Activated CD4-positive, alpha-beta T cell treated with anti-CD3 and anti-CD28 coated beads, Interleukin-10, Interleukin-2, amounts not matched to agents 100 ng/mL and 50 ng/mL, durations not matched to agents 16 hours and 8 hours (primary cell): ENCODE data around the gene ASB11.
"Not testable (repeated sequence)": the region's sequence is repeated elsewhere in the genome, so short reads cannot be mapped to it uniquely, and the experiment has no call there.

Experiments
- DNase-seq: peaks from one replicate; pipeline ENCODE4 v3.0.0-alpha.2; 2020

The ASB11 gene

DNA sequence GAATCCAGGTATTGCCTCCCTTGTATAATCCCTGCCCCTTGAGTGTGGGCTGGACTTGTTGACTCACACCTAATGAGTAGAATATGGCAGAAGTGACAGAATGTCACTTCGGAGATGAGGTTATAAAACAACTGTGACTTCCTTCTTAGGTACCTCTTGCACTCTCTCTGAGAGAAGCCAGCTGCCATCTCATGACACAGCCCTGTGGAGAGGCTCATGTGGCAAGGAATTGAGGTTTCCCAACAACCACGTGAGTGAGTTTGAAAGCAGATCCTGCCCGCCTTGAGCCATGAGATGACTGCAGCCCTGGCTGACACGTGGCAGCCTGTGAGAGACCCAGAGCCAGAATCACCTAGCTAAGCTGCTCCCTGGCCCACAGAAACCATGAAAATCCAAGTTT, 13.5 kb downstream of the ASB11 start:
- peak; percentile 70 for DNase-seq

DNA sequence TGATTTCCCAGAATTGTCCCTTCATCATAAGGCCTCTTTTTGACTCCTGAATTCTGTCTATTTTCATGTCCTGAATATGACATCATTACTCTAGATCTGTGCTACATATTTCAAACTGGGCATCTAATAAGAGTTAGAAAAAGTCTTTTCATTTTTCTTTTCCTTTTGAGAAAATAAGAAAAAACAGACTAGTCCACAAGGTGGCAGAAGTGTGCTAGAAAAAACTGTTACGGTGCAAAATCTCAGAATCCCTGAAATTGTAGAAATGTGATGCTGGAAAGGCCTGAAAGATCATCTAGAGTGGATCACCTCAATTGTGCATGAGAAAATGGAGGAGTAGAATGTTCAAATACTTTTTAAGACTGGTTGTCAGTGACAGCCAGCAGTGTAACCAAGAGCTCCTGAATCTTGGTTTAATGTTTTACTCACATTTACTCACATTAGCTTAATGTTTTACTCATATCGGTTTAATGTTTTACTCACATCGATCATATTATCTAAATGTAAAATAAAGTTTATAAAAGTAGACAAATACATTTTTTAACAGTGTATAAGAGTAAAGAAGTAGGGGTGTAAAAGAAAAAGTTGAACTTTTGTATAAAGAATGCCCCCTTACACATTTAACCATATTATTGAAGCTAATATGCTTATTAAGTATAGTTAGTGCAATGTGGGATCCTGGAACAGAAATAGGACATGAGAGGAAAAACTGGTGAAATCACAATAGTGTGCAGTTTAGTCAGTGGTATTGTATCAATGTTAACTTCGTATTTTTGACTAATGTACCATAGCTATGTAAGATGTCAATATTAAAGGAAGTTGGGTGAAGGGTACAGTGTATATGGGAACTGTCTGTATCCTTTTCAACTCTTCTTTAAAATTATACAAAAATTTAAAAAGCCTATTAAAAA, 15.2 kb downstream of the ASB11 start:
- DNase-seq = peak; percentile 25

DNA sequence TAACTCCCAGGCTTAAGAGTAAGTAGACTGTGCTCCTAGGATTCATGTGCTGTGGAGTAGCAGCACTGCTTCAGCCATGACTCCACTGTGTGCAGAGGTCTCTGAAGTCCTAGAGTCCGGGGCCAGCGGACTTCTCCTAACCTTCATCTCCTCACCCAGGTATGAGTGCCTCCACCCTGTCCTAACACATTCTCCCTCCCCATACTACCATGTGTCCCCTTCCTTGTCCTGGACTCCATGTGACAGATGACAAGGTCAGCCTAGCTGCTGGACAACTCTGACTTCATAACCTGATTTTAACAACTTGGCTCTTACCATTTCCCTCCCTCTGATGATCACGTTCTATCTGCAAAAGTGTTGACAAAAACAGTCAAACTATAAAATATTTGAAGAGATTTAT, 16.7 kb downstream of the ASB11 start:
- no peak for DNase-seq

- DNase-seq = no peak
These were observed 17.2 kb downstream of the ASB11 start for GRCh38 chrX:15298201-15298600.

DNA sequence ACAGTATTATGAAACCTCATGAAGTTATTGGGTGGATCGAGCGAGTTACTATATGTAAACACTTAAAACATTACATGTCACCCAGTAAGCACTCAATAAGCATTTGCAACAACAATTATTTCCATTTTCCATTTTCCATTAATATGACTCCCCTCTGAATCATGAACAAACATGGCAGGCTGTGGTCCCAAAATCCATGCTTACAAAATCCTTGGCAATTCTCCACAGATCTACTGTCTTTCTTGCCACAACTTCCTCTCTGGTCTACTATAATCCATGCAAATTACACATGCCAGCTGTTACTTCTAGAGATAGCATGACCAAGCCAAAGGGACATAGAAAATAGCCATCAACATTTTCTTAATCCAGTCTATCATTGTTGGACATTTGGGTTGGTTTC, 22.0 kb downstream of the ASB11 start:
- no peak for DNase-seq

- no peak for DNase-seq
These were observed 22.6 kb downstream of the ASB11 start for GRCh38 chrX:15292861-15293260.

DNA sequence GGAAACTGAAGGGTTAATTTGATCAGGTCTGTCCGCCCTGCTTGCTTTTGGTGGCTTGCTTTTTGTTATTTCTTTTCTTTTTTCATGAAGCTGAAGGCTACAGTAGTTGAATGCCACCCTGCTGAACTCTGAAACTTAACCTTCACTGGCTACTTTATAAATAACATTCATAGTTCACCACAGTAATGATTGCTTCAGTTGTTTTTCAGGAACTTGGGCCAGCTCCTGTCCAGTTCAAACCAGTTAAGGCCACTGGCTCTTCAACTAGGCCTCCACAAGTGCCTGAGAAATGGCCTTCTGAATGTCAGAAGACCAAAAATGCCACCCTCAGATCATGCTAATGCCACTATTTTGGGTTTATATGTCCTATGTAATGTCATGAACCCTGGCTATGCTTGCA, 37.8 kb downstream of the ASB11 start:
- DNase-seq = no peak

- DNase-seq = no peak
These were observed 40.5 kb downstream of the ASB11 start for GRCh38 chrX:15274946-15275345.

DNA sequence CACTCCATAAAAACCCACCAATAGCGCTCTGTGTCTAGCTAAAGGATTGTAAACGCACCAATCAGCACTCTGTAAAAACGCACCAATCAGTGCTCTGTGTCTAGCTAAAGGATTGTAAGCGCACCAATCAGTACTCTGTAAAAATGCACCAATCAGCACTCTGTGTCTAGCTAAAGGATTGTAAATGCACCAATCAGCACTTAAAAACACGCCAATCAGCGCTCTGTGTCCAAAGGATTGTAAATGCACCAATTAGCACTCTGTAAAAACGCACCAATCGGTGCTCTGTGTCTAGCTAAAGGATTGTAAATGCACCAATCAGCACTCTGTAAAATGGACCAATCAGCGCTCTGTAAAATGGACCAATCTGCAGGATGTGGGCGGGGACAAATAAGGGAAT, 42.2 kb downstream of the ASB11 start:
- DNase-seq = not testable (repeated sequence)

DNA sequence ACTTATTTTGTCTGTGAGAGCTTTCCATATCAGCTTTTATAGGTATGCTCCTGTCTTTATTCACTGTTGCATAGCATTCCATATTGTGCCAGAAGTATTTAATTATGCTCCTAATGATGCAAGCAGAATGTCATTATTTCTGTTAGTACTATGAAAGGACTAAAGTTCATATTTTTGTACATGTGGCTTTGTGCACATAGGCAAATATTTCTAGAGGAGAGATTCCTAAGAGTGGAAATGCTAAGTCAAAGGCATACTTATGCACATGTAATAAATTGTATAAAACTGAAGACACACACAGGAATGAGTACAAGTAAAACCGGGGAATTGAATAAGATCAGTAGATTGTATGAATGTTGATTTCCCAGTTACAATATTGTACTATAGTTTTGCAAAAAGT, 43.7 kb downstream of the ASB11 start:
- no peak for DNase-seq

GRCh38 chrX:15269618-15270521, 45.6 kb downstream of the ASB11 start, which contains the start of gene ASB9:
Gene ASB9 (minus strand): TSS chrX:15270083. CDS start chrX:15269874, 209 bp downstream.
- peak; percentile 13 for DNase-seq

- DNase-seq = no peak
These were observed 46.3 kb downstream of the ASB11 start for GRCh38 chrX:15269120-15269519.

GRCh38 chrX:15254852-15255251, 60.6 kb downstream of the ASB11 start:
- no peak for DNase-seq

GRCh38 chrX:15245896-15246295, 69.5 kb downstream of the ASB11 start:
- no peak for DNase-seq

- DNase-seq = no peak
These were observed 71.0 kb downstream of the ASB11 start for GRCh38 chrX:15244421-15244820.

- peak; percentile 50 for DNase-seq
These were observed 72.4 kb downstream of the ASB11 start for GRCh38 chrX:15242899-15243555.

DNA sequence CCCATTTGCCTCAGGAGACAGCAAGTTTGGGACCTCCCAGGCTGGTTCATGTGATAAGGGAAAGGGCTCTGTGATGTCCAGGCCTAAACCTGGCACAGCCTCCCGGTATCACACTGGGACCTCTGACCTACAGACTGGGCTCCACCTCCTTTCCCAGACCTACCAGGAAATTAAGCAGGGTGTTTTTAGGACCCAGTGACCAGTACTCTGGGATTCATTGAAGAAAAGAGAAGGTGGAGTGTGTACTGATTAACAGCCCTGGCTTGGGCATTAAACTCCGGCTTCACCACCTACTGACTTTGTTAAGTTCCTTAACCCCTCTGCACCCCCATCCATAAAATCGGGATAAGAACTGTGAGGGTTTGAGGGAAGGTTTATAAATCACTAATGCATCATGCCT, 74.1 kb downstream of the ASB11 start:
- DNase-seq = no peak

DNA sequence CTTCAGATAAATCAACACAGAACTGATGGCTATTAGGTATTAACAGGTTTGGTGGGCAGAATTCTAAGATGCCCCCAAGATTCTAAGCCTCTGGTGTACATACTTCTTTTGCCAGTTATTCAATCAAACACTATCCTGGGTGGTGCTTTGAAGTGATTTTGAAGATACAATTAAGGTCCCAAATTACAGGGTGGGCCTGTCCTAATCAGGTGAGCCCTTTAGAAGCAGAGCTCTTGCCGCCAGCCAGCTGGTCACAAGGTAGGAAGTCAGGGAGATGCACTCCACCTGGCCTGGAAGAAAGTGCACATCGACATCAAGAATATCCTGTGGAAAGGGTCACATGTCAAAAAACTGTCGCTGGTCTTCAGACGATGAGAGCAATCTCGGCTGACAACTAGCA, 75.0 kb downstream of the ASB11 start:
- no peak for DNase-seq

DNA sequence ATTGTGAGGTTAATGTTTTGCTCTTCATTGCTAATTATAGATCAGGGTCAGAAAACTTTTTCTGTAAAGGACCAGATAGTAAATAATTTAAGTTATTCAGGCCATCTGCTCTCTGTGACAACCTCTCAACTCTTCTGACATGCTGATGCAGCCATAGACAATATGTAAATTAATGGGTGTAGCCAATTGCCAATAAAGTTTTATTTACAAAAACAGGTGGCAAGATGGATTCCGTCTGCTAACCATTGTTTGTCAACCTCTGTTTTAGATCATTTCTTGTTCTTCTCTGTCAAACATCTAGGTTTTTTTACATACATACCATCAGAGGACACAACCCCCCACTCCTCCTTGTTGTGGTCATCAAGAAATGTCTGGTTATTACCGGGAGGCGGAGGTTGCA, 79.3 kb downstream of the ASB11 start:
- DNase-seq = no peak

DNA sequence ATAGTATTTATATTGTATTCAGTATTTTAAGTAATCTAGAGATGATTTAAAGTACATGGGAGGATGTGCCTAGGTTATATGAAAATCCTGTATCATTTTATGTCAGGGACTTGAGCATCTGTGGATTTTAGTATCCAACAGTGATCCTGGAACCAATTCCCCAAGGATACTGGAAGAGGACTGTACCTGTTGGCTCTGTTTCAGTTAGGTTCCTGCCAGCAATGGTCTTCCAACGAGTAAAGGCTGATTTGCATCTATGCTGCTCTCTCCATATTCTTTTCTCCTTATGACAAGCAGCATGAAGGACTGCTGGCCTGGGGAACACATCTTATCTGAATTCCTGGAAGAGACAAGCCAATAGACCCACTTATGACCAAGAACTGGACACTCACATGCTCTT, 80.4 kb downstream of the ASB11 start:
- no peak for DNase-seq

GRCh38 chrX:15233416-15234015, 81.9 kb downstream of the ASB11 start:
- DNase-seq = no peak
